Gastrocnemius medialis (tissue), 4 donors: Measurements from ENCODE around the gene ATP6AP2. TPM values are rescaled to one million over a fixed set of nuclear protein-coding genes. Genes with fewer than 3 reads are reported as not detected.

Experiments used
- ATAC-seq, 2 donors: fragments of 150-250 bp; one replicate each; pipeline ENCODE4 v1.9.1; 2016
- DNase-seq, 2 donors: peaks; one replicate each; pipeline ENCODE4 v3.0.0-alpha.2; 2019
- H3K27ac ChIP-seq, 4 donors: fragments of 200-600 bp; sonication (generic); 1 replicate in 1 of 4; 2 replicates in 3 of 4; pipeline ENCODE4 v1.5.1; 2016 to 2018; ENCODE audit warnings: mild to moderate bottlenecking in 2 of 4, moderate library complexity in 1 of 4
- H3K27me3 ChIP-seq, 3 donors: fragments of 200-600 bp; sonication (generic) in 2 of 3; 1 replicate in 1 of 3; 2 replicates in 2 of 3; pipeline versions ENCODE4 v1.5.1 to v1.6.0; 2016 to 2019; ENCODE audit warnings: mild to moderate bottlenecking in 1 of 3, moderate library complexity in 1 of 3
- H3K36me3 ChIP-seq, 2 donors: fragments of 200-600 bp; sonication (generic) in 1 of 2; one replicate each; pipeline ENCODE4 v1.5.1; 2017 to 2018
- H3K4me1 ChIP-seq, 2 donors: fragments of 200-600 bp; sonication (generic) in 1 of 2; one replicate each; pipeline ENCODE4 v1.5.1; 2016 to 2017; ENCODE audit warnings: mild to moderate bottlenecking in 2 of 2
- H3K4me3 ChIP-seq, 4 donors: fragments of 200-600 bp; sonication (generic) in 3 of 4; 1 replicate in 1 of 4; 2 replicates in 3 of 4; pipeline ENCODE4 v1.5.1; 2016 to 2019; ENCODE audit warnings: mild to moderate bottlenecking in 2 of 4
- H3K9me3 ChIP-seq, 3 donors: fragments of 200-600 bp; sonication (generic) in 2 of 3; 1 replicate in 1 of 3; 2 replicates in 2 of 3; pipeline ENCODE4 v1.5.1; 2016 to 2019
- POLR2A ChIP-seq, 2 donors: fragments of 450-650 bp; IDR thresholded peaks; one replicate each; pipeline ENCODE4 v1.6.1; 2017; ENCODE audit warnings: antibody characterized with exemption in 2 of 2, mild to moderate bottlenecking in 2 of 2, moderate library complexity in 2 of 2
- in situ Hi-C, 4 donors: fragments of 200-750 bp; cut with MboI; loops; one replicate each; pipeline versions ENCODE4 v1.15.0 to v1.8.0; 2017; ENCODE audit warnings: low sequenced_read_pairs in 4 of 4
- intact Hi-C: fragments of 100-400 bp; cut with DNase I; formaldehyde crosslinking; loops from one replicate; pipeline ENCODE4 v1.15.1; 2023; ENCODE audit warnings: low total_unique reads
- total RNA-seq, 4 donors: library from RNA; depleted of rRNA; stranded (reverse); fragments of >200 nt; gene quantifications; one replicate each; pipeline versions ENCODE4 v1.1.0 to v1.2.3, GENCODE V29; 2016
- TF ChIP-seq, protein P1 (sequence below), 5 experiments: fragments of 450-650 bp in 3 of 5; fragments of 200-600 bp in 2 of 5; sonication (generic) in 2 of 5; IDR thresholded peaks in 4 of 5; conservative IDR thresholded peaks in 1 of 5; 1 replicate in 4 of 5; 2 replicates in 1 of 5; pipeline ENCODE4 v1.5.1; 2016 to 2019; ENCODE audit warnings: antibody characterized with exemption in 5 of 5, mild to moderate bottlenecking in 3 of 5, moderate library complexity in 3 of 5

Gene ATP6AP2, protein sequence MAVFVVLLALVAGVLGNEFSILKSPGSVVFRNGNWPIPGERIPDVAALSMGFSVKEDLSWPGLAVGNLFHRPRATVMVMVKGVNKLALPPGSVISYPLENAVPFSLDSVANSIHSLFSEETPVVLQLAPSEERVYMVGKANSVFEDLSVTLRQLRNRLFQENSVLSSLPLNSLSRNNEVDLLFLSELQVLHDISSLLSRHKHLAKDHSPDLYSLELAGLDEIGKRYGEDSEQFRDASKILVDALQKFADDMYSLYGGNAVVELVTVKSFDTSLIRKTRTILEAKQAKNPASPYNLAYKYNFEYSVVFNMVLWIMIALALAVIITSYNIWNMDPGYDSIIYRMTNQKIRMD
- 10 to 100 TPM; 23.2 to 40.1 (median 31.5) TPM for total RNA-seq

DNA sequence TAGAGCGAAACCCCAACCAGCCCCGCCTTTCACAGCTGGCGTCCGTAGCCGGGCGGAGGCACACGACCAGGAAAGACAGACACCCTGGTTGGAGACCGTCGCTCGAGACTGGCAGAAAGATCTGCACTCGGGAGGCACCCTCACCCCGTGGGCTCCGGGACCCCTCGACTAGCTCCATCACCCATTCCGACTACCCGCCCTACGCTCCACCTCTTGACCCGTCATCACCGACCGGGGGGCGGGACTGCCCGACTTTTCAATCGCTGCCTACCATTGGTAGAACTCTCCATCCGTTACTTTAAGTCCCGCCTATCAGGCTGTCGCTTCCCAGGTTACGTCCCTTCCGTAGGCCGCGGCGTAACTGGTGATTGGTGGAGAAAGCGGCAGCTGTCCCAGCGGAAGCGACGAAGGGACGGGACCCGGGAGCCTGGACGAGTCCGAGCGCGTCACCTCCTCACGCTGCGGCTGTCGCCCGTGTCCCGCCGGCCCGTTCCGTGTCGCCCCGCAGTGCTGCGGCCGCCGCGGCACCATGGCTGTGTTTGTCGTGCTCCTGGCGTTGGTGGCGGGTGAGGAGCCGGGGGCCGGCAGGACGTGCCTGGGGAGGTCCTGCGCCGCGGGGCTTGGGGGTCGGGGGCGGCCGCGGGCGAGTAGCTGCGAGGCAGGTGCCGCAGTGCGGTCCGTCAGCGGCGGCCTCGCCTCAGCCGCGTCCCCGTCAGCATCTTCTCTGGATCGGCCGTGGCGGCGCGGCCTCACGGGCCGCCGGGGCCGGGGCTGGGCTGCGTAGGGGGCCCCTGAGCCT is at the start of gene ATP6AP2:
TSS of gene ATP6AP2 (plus strand) at position 434 of the 799 bp plus-strand sequence. CDS start at position 530, 96 bp downstream.
- intact Hi-C loops = loop anchor here (5.0 kb wide), 1 partner anchor 67 kb away; the partner anchor contains the start of gene CXorf38
- H3K27ac ChIP-seq = peak within 1 kb of the TSS; percentile 84 to 93 (median 92)
- H3K9me3 ChIP-seq = no peaks in the 10 kb centered on the region
- H3K4me1 ChIP-seq = peaks cover 0 to 4% of the 10 kb centered on the region in 2 donors
- H3K27me3 ChIP-seq = peaks cover 0 to 5% (median 0%) of the 10 kb centered on the region in 3 donors
- peak; percentile 98 to 100 for ATAC-seq
- TF ChIP-seq POLR2A (IDR thresholded peaks at IDR 0.05) = peak; percentile 81 to 85
- TF ChIP-seq, protein P1, sequence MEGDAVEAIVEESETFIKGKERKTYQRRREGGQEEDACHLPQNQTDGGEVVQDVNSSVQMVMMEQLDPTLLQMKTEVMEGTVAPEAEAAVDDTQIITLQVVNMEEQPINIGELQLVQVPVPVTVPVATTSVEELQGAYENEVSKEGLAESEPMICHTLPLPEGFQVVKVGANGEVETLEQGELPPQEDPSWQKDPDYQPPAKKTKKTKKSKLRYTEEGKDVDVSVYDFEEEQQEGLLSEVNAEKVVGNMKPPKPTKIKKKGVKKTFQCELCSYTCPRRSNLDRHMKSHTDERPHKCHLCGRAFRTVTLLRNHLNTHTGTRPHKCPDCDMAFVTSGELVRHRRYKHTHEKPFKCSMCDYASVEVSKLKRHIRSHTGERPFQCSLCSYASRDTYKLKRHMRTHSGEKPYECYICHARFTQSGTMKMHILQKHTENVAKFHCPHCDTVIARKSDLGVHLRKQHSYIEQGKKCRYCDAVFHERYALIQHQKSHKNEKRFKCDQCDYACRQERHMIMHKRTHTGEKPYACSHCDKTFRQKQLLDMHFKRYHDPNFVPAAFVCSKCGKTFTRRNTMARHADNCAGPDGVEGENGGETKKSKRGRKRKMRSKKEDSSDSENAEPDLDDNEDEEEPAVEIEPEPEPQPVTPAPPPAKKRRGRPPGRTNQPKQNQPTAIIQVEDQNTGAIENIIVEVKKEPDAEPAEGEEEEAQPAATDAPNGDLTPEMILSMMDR (IDR thresholded peaks at IDR 0.05 in 4 of 5, conservative IDR thresholded peaks at IDR 0.05 in 1 of 5) = no peak
- peak within 1 kb of the TSS; percentile 65 to 73 (median 70) for H3K4me3 ChIP-seq
- DNase-seq = peak; percentile 91 to 93
- in situ Hi-C loops = no loop called here
- no peaks in the 10 kb centered on the region for H3K36me3 ChIP-seq

DNA sequence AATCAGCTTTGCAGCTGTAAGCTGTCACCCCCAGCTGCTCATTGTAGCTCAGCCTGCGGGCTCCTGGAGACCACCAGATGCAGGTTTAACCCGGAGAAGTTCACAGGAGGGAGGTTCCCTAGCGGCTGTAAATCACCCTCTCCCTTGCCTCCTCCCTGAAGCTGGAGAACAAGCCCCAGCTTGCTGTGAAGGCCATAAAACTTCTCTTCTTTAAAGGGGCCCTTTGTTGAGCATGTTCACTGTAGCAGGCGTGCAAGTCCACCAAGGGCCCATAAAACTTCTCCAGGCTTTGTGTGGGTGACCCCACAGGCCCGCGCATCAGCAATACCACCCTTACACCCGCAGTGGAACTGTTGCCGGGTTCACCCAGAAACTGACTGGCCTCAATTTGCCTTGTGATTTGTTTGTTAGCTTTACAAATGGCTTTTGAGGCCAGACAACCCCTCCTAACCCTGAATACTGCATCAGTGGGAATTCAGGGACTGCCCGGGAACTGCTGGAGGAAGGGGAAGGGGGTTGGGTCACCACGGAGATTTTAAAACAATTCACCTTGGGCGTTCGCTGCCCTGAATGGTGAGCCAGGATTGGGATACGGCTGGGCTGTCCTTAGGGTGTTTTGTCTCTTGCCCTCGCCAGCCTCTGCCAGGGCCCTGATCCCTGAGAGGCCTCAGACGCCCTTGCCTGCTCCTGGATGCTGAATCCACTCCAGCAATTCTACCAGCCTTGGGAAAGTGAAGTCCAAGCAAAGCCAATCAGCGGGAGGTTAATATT is 49.5 kb upstream of the ATP6AP2 start:
- in situ Hi-C loops (no loop called here), intact Hi-C loops (no loop called here)
- TF ChIP-seq, protein P1 (IDR thresholded peaks at IDR 0.05 in 4 of 5, conservative IDR thresholded peaks at IDR 0.05 in 1 of 5) = no peak
- no peak overlapping the region for H3K4me3 ChIP-seq
- H3K9me3 ChIP-seq = no peaks in the 10 kb centered on the region
- H3K27me3 ChIP-seq = no peaks in the 10 kb centered on the region
- H3K27ac ChIP-seq = no peak overlapping the region
- DNase-seq (no peak), ATAC-seq (no peak)
- no peaks in the 10 kb centered on the region for H3K4me1 ChIP-seq
- H3K36me3 ChIP-seq = no peaks in the 10 kb centered on the region

DNA sequence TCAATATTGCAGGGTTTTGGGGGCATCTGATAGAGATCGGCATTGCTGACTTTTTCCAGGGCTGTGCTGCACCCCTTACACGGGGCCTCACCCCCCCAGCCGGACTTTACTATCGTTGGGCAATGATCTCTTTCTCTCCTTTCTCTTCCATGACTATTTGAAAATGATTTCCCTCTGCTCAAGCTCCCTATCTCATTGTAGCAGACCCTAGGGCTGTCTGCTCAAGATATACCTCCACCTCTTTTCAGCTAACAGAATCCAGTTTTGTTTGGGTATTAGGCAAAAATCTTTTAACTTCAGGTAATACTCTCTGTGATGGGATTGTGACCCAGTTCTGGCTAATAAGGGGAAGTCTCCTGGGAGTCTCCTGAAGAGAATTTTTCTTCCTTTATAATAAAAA is 43.5 kb upstream of the ATP6AP2 start:
- Histone ChIP-seq H3K4me1 (no peaks in the 10 kb centered on the region), H3K9me3 (no peaks in the 10 kb centered on the region), H3K4me3 (no peak overlapping the region), H3K27ac (no peak overlapping the region), H3K27me3 (peaks cover 0 to 5% (median 0%) of the 10 kb centered on the region in 3 donors), H3K36me3 (no peaks in the 10 kb centered on the region)
- intact Hi-C loops = no loop called here
- DNase-seq (no peak), ATAC-seq (no peak)
- in situ Hi-C loops = no loop called here
- TF ChIP-seq, protein P1 (IDR thresholded peaks at IDR 0.05 in 4 of 5, conservative IDR thresholded peaks at IDR 0.05 in 1 of 5) = no peak
- TF ChIP-seq POLR2A (IDR thresholded peaks at IDR 0.05) = no peak

DNA sequence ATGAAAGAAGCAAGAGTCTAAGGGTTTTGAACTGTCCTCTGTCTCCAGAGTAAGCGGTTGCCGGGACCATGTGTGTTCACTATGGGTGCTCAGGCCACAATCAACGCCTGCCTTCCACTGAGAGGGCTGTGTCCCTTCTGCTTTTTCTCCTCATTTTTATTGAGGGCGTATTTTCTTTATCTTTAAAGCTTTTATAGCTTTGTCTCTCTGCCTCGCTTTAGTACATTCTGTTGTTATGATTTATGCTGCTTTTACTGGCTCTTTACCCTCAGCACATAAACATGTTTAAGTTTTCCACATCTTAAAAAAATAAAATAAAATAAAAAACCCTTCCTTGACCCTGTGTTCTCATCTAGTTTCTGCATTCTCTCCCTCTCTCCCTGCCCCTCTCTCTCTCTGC is 42.4 kb upstream of the ATP6AP2 start:
- in situ Hi-C loops = no loop called here
- H3K4me3 ChIP-seq = no peak overlapping the region
- H3K9me3 ChIP-seq = no peaks in the 10 kb centered on the region
- H3K36me3 ChIP-seq = no peaks in the 10 kb centered on the region
- intact Hi-C loops = no loop called here
- peaks cover 0 to 5% (median 0%) of the 10 kb centered on the region in 3 donors for H3K27me3 ChIP-seq
- H3K27ac ChIP-seq = no peak overlapping the region
- no peak for DNase-seq
- TF ChIP-seq POLR2A (IDR thresholded peaks at IDR 0.05) = no peak
- TF ChIP-seq, protein P1 (IDR thresholded peaks at IDR 0.05 in 4 of 5, conservative IDR thresholded peaks at IDR 0.05 in 1 of 5) = no peak
- no peaks in the 10 kb centered on the region for H3K4me1 ChIP-seq
- no peak for ATAC-seq
